HG03196 (cell line): ENCODE measurements around the gene CAMTA2.
"Not testable (repeated sequence)": the region's sequence is repeated elsewhere in the genome, so short reads cannot be mapped to it uniquely, and the experiment has no call there.

Experiments used
- ATAC-seq: cut with Tn5 transposase; IDR thresholded peaks from one replicate; pipeline ENCODE4 v1.9.1; 2021; ENCODE audit not compliant: unreplicated experiment

Gene CAMTA2

DNA sequence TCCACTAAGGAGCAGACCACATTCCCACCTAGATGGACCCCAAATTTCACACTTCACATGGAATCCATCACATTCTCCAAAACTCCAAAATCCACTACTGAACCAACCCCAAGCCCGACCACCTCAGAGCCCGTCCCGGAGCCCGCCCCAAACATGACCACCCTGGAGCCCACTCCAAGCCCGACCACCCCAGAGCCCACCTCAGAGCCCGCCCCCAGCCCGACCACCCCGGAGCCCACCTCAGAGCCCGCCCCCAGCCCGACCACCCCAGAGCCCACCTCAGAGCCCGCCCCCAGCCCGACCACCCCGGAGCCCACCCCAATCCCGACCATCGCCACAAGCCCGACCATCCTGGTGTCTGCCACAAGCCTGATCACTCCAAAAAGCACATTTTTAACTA lies 53.8 kb downstream of the CAMTA2 start:
- no peak for ATAC-seq

DNA sequence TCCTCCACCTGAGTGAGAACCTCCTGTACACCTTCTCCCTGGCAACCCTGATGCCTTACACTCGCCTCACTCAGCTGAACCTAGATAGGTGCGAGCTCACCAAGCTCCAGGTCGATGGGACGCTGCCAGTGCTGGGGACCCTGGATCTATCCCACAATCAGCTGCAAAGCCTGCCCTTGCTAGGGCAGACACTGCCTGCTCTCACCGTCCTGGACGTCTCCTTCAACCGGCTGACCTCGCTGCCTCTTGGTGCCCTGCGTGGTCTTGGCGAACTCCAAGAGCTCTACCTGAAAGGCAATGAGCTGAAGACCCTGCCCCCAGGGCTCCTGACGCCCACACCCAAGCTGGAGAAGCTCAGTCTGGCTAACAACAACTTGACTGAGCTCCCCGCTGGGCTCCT lies 54.7 kb downstream of the CAMTA2 start:
- ATAC-seq = no peak

DNA sequence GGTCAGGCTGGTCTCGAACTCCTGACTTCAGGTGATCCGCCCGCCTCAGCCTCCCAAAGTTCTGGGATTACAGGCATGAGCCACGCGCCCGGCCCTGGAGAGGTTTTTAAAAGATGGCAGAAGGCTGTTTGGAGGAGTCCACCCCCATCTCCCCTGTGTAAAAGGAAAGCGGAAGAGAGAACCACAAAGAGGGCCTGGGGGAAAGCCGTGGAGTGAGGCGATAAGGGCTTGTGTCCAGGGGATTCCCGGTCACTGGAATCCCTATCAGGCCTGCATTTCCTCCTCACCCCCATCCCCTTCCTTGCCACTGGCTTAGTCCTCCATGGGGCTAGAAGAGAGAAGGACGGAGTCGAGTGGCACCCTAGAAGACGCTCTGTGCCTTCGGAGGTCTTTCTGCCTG lies 55.5 kb downstream of the CAMTA2 start, which contains the start of gene GP1BA:
GP1BA (plus strand) TSS at position 315 of the 400 bp plus-strand sequence. CDS start 328 bp downstream, outside the sequence.
- ATAC-seq = no peak

DNA sequence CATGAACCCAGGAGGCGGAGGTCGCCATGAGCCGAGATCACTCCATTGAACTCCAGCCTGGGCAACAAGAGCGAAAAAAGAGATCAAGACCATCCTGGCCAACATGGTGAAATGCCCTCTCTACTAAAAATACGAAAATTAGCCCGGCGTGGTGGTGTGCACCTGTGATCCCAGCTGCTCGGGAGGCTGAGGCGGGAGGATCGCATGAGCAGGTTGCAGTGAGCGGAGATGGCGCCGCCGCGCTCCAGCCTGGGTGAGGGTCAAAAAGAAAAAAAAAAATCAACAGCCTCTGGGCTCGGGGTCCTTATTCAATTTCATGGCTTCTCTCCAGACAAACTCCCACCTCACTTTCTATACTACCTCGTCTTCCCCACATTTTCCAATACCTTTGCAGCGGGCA lies 58.6 kb downstream of the CAMTA2 start:
- ATAC-seq = no peak

DNA sequence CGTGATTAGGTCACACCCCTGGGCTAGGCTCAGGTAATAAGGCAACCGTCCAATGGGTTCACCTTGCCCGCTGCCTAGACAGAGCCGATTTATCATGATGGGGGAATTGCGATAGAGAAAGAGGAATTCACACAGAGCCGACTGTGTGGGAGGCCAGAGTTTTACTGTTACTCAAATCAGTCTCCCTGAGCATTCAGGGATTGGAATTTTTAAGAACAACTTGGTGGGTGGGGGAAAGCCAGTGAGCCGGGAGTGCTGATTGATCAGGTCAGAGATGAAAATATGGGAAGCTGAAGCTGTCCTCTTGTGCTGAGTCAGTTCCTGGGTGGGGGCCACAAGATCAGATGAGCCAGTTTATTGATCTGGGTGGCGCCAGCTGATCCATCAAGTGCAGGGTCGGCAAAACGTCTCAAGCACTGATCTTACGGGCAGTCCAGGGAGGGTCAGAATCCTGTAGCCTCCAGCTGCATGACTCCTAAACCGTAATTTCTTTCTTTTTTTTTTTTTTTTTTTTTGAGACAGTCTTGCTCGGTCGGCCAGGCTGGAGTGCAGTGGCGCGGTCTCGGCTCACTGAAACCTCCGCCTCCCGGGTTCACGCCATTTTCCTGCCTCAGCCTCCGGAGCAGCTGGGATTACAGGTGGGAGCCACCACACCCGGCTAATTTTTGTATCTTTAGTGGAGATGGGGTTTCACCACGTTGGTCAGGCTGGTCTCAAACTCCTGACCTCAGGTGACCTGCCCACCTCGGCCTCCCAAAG lies 60.7 kb downstream of the CAMTA2 start:
- ATAC-seq = not testable (repeated sequence)

DNA sequence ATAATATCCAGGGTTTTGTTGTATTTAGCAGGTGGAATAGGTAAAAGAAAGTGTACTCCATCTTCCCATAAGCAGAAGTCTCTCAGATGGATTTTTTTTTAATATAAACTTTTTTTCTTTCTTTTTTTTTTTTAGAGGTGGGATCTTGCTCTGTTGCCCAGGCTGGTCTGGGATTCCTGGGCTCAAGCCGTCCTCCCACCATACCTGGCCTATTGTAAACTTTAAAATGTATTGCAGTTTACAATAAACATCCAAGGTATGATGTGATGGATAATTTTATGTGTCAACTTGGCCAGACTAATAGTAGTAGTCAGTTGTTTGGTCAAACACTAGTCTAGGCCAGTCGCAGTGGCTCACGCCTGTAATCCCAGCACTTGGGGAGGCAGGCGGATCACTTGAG lies 66.2 kb downstream of the CAMTA2 start:
- ATAC-seq = no peak

DNA sequence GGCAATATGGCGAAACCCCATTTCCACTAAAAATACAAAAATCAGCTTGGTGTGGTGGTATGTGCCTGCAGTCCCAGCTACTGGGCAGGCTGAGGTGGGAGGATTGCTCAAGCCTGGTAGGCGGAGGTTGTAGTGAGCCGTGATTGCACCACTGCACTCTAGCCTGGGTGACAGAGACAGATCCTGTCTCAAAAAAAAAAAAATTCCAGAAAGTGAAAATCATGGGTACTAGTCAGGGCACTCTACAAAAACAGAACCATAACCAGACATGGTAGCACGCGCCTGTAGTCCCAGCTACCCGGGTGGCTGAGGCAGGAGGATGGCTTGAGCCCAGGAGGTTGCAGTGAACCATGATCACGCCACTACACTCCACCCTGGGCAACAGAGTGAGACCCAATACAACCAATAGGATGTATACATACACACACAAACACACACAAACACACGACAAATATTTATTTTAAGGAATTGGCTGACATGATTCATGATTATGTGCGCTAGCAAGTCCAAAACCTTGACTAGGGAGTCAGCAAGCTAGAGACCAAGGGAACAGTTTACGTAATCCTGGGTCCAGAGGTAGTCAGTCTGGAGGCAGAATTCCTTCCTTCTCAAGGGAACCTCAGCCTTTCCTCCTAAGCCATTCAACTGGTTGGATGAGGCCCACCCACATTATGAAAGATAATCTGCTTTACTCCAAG lies 67.0 kb downstream of the CAMTA2 start:
- no peak for ATAC-seq

DNA sequence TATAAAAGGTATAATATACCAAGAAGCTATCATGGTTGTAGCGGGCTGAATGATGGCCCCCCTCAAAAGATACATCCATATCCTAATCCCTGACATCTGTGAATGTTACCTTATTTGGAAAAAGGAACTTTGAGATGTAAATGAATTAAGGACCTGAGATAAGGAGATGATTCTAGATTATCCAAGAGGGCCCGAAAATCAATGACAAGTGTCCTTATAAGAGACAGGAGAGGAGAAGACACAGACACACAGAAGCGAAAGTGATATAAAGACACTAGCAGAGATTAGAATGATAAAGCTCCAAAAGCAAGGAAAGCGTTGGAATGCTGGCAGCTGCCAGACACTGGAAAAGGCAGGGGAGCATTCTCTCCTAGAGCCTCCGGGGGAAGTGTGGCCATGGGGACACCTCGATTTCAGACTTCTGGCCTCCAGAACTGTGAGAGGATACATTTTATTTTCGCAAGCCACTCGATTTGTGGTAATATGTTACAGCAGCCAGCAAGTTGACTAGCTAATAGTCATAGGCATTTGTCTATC lies 67.9 kb downstream of the CAMTA2 start:
- ATAC-seq = no peak
